Activated T-cell treated with anti-CD3 and anti-CD28 coated beads for 4 hours (primary cell): ENCODE results near the gene EDEM2.
"Not testable (repeated sequence)": the region's sequence is repeated elsewhere in the genome, so short reads cannot be mapped to it uniquely, and the experiment has no call there.

Source experiments
- DNase-seq: peaks from one replicate; pipeline ENCODE4 v3.0.0-alpha.2; 2020

Gene EDEM2

DNA sequence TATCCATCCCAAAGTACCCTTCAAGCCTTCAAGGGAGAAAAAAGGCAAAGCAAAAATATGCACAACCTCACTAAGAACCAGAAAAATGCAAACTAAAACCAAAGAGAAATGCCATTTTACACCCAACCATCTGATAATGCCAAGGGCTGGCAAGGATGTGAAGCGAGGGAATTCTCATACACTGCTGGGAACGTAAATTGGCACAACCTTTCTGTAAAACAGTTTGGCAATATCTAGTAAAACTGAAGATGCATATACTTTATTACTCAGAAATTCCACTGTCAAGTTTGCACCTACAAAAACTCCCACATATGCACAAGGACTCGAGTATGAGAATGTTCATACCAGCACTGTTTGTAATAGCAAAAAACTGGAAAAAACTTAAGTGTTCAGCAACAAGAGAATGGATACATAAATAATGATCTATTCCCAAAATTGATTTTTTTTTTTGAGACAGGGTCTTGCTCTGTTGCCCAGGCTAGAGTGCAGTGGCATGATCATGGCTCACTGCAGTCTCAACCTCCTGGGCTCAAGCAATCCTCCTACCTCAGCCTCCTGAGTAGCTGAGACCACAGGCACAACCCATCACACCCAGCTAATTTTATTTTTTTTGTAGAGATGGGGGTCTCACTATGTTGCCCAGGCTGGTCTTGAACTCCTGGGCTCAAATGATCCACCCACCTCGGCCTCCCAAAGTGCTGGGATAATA lies 21.7 kb upstream of the EDEM2 start:
- DNase-seq: not testable (repeated sequence)

GRCh38 chr20:35167787-35168186 lies 20.7 kb upstream of the EDEM2 start:
- DNase-seq: no peak

DNA sequence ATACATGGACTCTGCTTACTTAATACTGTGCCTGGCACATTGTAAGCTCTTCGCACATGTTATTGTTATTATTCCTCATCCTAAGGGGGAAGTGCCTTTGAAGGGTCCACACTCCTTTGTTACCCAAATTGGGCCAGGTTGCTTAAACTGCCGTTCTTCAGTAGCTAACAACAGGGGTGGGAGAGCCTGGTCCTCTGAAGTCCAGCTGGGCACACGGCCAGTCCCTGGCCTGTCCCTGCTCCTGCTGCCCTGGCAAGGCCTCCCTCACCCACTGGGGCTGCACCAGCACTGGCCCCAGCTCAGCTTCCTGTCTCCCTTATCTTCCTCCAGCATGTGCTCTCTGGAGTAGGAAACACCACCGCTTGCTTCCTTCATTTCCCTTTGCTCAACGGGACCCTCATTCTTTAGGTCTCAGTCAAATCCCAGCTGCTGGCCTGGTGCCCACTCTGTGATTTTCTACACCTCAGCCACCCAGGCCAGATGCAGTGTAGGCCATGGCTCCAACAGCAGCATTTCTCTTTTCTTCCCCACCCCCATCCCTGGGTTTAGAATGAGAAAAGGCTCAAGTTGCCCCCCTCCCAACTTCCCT lies 19.2 kb upstream of the EDEM2 start:
- DNase-seq: no peak

DNA sequence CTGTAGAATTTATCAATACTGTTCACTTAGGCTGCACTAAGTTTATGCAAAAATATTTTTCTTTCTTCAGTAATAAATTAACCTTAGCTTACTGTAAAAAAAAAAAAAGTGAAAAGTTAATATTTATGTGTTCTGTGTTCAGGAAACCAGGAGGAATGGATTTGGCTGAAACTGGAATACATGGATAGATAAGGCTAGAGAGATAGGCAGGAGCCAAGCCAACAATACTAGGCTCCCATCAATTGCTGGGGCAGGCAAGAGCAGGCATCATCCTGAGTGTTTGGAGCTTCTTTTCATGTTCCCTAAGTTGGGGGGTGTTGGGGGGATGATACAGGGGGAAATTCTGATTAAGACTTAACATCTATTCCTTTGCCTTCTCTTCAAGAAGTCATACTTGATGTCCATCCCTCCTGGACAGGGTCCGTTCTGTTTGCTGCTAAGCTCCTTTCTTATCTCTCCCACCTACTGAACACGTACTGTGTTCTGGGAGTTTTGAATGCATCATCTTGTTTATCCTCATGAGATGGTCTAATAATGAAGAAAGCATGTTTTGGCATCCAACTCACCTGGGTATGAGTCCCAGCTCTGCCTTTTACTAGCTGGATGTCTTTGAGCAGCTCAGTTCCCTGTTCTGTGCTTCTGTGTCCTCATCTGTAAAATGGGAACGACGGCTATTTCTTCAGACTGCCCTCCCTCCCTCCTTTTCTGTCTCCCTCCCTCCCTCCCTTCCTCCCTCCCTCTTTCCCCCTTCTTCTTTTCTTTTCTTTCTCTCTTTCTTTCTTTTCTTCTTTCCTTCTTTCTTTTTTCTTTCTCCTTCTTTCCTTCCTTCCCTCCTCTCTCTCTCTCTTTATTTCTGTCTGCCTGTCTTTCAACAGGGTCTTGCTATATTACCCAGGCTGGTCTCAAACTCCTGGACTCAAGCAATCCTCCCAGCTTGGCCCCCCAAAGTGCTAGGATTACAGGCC lies 18.4 kb upstream of the EDEM2 start:
- DNase-seq: no peak

- not testable (repeated sequence) for DNase-seq
These were observed 17.4 kb upstream of the EDEM2 start for GRCh38 chr20:35164531-35164930.

DNA sequence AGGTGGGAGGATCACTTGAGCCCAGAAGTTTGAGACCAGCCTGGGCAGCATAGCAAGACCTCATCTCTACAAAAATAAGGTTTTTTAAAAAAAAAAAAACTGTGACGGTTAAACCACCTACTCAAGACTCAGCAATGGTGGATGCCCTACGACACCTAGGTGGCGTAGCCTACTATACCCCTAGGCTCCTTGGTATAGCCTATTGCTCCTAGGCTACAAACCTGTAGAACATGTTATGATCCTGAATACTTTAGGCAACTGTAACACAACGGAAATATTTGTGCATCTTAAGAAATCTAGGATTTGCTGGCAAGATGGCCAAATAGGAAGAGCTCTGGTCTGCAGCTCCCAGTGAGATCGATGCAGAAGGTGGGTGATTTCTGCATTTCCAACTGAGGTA lies 13.2 kb upstream of the EDEM2 start:
- not testable (repeated sequence) for DNase-seq

- DNase-seq: no peak
These were observed 9.8 kb upstream of the EDEM2 start for GRCh38 chr20:35156978-35157377.

- DNase-seq: no peak
These were observed 8.8 kb upstream of the EDEM2 start for GRCh38 chr20:35155936-35156335.

GRCh38 chr20:35151736-35152135 lies 4.6 kb upstream of the EDEM2 start:
- DNase-seq: no peak

DNA sequence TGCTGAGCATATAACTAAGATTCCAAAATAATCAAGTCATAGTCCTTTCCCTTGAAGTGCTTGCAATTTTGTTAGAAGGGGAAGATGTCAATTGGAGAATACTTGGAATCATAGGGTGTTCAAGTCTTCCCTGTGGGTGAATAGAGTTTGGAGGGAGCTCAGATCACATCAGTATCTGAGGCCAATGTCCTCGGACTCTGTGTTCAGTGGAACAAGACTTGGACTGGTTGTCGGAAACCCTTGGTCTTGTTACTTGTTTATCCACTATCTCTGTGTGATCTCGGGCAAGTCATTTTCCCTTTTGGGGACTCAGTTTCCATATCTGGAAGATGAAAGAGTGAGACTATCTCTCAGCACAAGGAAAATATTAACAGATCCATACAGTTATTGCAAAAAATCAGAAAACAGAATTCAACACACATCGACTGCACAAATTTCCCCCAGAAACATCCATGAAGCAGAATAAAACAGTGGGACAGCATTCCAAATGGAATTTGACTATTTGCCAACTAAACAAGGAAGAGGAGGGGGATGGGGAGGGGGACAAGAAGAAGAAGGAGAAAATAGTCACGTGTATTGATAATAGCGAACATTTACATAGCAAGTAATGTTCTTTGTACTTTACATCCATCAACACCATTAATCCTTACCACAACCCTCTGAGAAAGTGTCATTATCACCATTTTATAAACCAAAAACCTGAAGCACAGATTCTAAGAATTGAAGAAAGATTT lies 3.9 kb upstream of the EDEM2 start:
- DNase-seq: no peak

DNA sequence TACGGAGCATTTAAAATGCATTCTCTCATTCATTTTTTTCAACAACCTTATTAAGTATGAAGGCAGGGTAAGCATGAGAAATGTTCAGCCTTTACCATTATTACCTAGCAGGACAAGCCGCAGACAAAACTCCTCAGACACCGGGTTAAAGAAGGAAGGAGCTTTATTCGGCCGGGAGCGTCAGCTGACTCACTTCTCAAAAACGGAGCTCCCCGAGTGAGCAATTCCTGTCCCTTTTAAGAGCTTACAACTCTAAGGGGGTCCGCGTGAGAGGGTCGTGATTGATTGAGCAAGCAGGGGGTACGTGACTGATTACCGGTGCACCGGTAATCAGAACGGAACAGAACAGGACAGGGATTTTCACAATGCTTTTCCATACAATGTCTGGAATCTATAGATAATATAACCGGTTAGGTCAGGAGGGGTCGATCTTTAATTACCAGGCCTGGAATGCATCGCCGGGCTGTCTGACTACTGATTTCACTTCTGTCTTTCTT lies 487 bp upstream of the EDEM2 start:
- not testable (repeated sequence) for DNase-seq

GRCh38 chr20:35146299-35146919 lies 727 bp downstream of the EDEM2 start:
- no peak for DNase-seq

DNA sequence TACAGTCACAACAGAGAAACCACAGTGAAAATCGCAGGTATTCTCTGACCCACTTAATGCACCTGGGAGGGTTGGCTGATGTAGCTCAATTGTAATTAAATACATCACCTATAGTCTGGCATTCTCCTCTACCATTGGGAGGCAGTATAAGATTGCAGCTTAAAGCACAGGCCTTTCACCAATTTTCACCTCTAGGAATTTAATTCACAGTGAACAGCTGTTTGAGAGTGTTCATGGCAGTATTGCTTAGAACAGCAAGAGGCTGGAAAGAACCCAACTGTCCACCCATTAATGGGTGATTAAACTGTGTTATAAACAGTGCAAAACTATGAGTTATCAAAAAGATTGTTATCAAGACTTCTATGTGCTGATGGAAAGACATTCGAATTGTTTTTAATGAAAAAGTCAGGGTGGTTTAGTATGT lies 2.0 kb downstream of the EDEM2 start:
- no peak for DNase-seq

DNA sequence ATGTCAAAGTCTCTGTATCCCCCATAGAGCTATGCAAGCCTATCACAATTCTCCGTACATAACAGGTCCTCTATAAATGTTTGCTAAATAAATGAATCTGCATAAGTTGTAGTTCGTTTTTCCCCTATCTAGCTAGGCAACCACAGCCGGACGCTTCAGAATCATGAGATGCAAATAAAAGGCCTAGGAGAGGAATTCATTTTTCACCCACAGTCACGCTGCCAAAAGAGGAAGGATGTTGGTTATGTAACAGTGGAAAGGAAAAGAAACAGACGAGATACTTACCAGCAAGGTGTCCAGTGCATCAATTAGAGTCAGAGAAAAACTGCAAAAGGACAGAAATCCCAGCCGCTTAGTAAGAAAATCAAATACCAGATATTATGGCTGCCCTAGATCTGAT lies 2.4 kb downstream of the EDEM2 start:
- no peak for DNase-seq

DNA sequence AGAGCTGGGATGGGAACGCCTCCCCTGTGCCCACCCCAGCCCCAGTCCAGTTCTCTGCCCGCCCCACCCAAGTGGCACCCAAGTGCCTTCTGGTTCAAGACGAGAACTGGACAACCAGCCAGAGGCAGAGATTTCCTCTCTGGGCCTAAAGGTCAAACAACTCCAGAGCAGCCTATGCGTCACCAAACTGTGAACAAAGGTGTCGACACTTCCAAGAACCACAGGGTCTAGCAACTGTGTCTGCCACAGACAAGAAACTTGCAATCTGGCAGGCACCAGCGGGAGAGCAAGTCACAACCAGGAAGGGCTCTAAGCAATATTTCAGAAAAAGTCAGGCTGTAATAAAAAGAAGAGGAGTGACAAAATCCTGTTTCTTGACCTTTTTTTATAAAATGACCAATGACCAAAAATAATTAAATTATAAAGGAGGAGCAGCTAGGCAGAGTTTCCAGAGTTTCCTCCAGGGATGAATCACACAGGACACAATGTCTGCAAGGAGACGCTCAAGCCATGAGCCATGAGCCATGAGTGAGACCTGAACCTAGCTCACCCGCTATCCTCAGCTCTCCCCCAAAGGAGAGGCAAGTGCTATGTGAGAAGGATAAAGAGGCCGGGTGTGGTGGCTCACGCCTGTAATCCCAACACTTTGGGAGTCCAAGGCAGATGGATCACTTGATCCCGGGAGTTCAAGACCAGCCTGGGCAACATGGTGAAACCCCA lies 11.1 kb downstream of the EDEM2 start:
- no peak for DNase-seq

DNA sequence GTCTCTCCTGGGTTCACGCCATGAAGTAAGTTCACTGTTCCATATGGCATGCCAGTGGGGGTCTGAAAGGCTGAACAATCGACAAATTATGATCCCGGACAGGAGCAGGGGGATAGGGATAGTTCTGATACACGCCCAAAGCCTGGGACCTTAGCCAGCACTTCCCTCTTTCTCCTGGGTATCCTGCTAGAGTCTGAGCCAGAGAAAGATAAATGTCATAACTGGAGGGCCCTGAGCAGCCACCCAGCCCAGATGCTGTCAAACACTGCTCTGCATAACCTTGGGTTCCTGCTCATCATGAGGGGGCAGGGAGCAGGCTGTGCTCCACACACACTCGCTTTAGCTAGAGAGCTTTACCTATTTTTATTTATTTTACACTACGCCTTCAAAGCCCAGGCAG lies 12.3 kb downstream of the EDEM2 start:
- DNase-seq: no peak

- DNase-seq: no peak
These were observed 12.7 kb downstream of the EDEM2 start for GRCh38 chr20:35134472-35134871.

- DNase-seq: no peak
These were observed 13.4 kb downstream of the EDEM2 start for GRCh38 chr20:35133735-35134134.

- DNase-seq: no peak
These were observed 14.1 kb downstream of the EDEM2 start for GRCh38 chr20:35133031-35133430.

DNA sequence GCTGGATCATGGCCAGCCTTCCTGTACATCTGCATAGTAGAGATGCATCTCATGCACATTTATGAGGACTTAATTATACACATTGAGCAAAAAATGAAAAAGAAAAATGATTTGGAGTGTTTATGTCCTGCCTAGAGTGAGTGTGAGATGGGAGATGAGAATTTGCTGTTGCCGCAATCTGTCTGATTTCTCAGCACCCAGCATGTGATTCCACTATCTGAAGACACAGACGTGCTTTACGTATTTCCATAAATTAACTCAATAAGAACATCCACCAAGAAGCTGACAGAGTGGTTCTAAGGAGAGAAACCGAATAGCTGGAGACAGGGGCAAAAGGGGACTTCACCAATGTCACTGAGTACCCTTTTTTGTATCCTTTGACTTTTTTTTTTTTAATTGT lies 15.2 kb downstream of the EDEM2 start:
- no peak for DNase-seq

DNA sequence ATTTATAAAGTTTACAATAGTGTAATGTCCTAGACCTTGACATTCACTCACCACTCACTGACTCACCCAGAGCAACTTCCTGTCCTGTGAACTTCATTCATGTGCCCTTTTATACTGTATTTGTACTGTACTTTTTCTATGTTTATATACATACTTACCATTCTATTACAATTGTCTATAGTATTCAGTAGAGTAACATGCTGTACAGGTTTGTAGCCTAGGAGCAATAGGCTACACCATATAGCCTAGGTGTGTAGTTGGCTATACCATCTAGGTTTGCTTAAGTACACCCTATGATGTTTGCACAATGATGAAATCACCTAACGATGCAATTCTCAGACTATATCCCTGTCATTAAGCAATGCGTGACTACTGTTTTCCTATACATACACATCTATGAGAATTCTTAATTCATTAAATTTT lies 17.5 kb downstream of the EDEM2 start:
- DNase-seq: no peak

DNA sequence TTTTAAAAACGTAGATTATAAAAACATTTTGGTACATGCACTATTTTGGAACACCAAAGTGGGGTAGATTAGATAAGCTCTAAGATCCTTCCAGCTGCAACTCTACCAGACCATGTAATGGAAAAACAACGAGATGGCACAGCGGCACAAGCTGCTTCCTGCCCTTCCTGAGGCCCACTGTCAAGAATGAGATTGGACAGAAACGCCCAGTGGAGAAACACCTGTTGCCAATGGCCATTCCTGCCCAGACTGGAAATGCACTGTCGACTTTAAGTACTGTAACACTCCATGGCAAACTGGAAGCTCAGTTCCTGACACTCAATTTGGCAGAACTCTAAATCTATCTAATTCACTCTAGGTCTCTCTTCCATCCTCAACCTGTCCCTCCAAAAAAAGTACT lies 21.4 kb downstream of the EDEM2 start:
- no peak for DNase-seq
